ENCODE results near the gene CABP7.

- TF ChIP-seq POLR2A (IDR thresholded peaks at IDR 0.05; ENCODE audit: low read depth, low read length) (no peak), CTCF (IDR thresholded peaks at IDR 0.05; ENCODE audit: extremely low read depth in 1 of 2, insufficient read depth in 1 of 2, low read depth in 1 of 2, low read length in 2 of 2) (no peak), MYC (IDR thresholded peaks at IDR 0.05; ENCODE audit: low read depth, low read length) (no peak), EZH2 (IDR thresholded peaks at IDR 0.05; ENCODE audit: borderline replicate concordance, low read depth, low read length, severe bottlenecking) (no peak), MAX (IDR thresholded peaks at IDR 0.05; ENCODE audit: insufficient read depth, insufficient read length) (no peak), FOS (IDR thresholded peaks at IDR 0.05; ENCODE audit: borderline replicate concordance, insufficient read depth, low read length) (no peak), JUN (IDR thresholded peaks at IDR 0.05; ENCODE audit: borderline replicate concordance, insufficient read depth, insufficient read length, low read depth) (no peak), POLR2AphosphoS5 (IDR thresholded peaks at IDR 0.05; ENCODE audit: insufficient read depth, low read depth, low read length) (no peak)
These were observed 30.5 kb upstream of the CABP7 start for GRCh38 chr22:29689206-29689879.

Data from endothelial cell of umbilical vein (primary cell).